AG10803 (cell line): ENCODE data around the gene ETV6.

Source experiments
- DNase-seq: peaks from one replicate; pipeline ENCODE4 v3.0.0; 2010; ENCODE audit warnings: low read depth
- H3K4me3 ChIP-seq: 2 replicates; pipeline ENCODE4 v1.5.1; 2011; ENCODE audit warnings: mild to moderate bottlenecking, low read length, control low read depth
- TF ChIP-seq, protein P1 (sequence below): conservative IDR thresholded peaks from 2 replicates; pipeline ENCODE4 v1.5.1; 2011; ENCODE audit warnings: mild to moderate bottlenecking, low read length, control low read depth, inconsistent platforms

The ETV6 gene

DNA sequence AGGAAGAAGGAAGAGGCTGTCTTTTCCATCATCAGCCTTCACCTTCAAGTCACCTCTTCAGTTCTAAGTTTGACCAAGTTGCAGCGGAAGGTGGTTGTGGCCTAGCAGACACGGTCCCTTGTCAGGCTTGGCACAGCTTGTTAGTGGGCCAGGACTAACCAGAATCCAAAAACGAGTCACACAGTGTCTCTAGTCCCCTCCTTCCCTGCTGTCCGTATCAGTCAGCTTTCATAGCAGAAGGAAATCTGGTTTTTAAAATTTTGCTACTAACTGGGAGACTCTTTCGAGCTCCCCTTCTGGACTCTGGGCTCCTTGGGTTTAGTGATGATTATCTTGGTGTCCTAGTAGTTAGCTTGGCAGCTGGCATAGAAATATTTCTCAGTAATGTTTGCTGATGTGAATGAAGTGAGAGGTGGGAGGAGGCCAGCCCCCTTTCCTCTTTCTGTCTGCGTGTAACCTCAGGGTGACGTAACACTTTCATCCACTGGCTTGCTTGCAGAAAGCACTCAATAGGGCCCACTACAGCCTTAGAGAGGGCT is 3.8 kb downstream of the ETV6 start:
- peak overlapping the region; percentile 95 for H3K4me3 ChIP-seq
- peak; percentile 37 for DNase-seq
- TF ChIP-seq, protein P1, sequence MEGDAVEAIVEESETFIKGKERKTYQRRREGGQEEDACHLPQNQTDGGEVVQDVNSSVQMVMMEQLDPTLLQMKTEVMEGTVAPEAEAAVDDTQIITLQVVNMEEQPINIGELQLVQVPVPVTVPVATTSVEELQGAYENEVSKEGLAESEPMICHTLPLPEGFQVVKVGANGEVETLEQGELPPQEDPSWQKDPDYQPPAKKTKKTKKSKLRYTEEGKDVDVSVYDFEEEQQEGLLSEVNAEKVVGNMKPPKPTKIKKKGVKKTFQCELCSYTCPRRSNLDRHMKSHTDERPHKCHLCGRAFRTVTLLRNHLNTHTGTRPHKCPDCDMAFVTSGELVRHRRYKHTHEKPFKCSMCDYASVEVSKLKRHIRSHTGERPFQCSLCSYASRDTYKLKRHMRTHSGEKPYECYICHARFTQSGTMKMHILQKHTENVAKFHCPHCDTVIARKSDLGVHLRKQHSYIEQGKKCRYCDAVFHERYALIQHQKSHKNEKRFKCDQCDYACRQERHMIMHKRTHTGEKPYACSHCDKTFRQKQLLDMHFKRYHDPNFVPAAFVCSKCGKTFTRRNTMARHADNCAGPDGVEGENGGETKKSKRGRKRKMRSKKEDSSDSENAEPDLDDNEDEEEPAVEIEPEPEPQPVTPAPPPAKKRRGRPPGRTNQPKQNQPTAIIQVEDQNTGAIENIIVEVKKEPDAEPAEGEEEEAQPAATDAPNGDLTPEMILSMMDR: no peak

DNA sequence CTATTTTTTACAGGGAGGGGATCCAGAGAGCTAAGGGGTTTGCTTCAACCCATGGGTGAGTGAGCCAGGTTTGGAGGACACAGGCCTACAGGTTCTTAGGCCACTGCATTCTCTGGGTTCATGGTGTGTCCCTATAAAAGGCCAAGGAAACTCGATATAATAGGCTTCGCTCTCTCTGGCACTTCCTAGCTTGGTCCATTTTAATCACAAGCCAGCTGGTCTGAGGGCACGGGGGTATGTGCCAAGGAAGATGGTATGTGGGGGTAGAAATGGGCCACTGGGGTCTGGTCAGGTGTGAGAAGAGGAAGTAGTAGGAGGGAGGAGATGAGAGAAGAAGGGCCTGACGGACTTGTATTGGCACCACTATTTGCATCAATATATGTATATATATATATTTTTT is 4.9 kb downstream of the ETV6 start:
- TF ChIP-seq, protein P1: no peak
- H3K4me3 ChIP-seq: no peak overlapping the region
- no peak for DNase-seq

DNA sequence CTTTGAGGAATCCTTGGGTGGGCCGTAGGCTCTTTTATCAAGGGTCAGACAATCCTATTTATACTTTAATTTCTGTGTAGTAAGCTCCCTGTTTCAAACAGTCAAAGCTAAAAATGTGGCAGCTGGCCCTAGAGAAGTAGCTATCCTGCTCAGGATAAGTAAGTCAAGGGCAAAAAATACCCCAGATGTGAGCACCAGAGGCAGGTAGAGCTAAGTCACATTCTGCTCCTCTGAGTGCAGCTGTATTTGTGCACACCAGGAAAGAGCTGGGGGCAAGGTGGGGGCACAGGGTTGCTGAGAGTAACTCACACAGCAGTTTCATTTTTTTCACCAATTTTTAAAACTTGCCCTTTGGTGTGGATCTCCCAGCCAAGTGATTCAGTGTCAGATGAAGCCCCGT is 5.3 kb downstream of the ETV6 start:
- no peak for DNase-seq
- H3K4me3 ChIP-seq: no peak overlapping the region
- TF ChIP-seq, protein P1: no peak

DNA sequence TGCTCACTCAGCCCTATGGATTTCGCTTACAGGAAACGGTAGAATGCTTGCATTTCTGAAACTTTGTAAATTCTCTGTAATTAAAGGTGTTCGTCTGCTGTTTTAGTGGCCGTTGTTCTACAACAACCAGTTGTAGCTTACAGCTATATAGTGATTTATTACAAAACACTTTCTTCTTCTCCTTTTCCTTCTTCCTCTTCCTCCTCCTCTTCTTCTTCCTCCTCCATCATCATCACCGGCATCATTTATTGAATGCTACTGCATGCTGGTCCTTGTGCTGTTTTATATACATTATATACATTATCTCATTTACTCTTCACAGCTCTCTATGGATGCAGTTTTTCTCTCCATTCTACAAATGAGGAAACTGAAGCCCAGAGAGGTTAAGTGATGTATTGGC is 6.4 kb downstream of the ETV6 start:
- TF ChIP-seq, protein P1: no peak

DNA sequence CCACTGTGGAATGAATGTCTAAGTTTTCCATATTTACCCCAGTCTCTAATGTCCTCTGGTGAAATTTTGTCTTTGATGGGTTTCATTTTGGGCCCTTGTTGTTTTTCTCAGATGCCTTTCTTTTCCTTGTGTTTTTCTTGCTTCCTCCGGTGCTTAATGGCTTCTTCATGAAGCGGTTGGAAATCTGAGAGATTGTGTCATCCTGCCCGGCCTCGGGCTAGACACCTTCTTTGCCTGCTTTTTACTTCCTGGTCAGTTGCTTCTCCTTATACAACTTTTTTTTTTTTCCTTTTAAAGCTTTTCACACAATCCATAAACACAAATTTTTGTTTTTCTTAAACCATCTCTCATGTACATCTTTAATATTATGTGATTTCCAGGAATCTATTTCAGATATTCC is 7.1 kb downstream of the ETV6 start:
- no peak overlapping the region for H3K4me3 ChIP-seq
- DNase-seq: no peak
- TF ChIP-seq, protein P1: no peak

More for the DNA sequence above, 6.4 kb downstream of the ETV6 start:
- no peak for DNase-seq
- no peak overlapping the region for H3K4me3 ChIP-seq

DNA sequence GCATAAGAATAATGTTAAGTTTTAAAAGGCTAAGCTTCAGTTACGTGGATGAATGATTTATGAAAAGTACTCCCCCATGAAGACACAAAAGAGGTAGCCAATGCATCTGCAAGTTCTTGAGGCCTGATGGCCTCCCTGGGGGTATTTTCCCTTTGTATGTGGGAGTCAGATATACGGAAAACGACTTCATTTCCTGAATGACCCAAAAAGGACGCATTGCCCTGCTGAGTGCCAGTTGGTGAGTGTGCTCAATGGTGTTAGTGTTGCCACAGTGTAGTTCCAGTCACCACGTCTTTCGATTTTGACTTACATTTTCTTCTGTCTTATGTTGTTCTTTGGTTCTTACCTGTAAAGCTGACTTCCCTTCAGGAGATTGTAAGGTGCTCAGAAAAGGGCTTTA is 8.0 kb downstream of the ETV6 start:
- no peak overlapping the region for H3K4me3 ChIP-seq
- no peak for DNase-seq
- TF ChIP-seq, protein P1: no peak

DNA sequence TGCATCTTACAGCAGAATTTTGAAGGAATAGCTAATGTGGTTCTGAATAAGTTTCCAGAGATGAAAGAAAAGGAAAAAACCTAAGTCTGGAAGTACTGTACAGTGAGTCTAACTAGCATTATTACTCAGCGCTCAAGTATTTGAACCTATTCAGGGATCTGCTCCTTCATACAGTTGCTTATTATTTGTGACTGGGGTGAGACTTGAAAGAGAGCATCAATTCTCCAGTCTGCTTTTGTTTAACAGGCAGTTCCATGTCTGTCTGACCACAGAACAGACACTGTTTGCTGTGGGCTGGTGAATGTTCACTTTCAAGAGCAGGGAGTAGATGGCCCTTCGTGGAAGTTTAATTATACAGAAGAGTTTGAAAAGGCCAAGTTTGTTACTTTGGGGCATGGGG is 9.3 kb downstream of the ETV6 start:
- peak; percentile 88 for DNase-seq
- H3K4me3 ChIP-seq: no peak overlapping the region
- TF ChIP-seq, protein P1: no peak
